ENCODE measurements around the gene PILRB.
A peak's percentile ranks its signal among the peaks of the same experiment; 100 is the strongest.
"Not testable (repeated sequence)": the region's sequence is repeated elsewhere in the genome, so short reads cannot be mapped to it uniquely, and the experiment has no call there.

PILRB gene

DNA sequence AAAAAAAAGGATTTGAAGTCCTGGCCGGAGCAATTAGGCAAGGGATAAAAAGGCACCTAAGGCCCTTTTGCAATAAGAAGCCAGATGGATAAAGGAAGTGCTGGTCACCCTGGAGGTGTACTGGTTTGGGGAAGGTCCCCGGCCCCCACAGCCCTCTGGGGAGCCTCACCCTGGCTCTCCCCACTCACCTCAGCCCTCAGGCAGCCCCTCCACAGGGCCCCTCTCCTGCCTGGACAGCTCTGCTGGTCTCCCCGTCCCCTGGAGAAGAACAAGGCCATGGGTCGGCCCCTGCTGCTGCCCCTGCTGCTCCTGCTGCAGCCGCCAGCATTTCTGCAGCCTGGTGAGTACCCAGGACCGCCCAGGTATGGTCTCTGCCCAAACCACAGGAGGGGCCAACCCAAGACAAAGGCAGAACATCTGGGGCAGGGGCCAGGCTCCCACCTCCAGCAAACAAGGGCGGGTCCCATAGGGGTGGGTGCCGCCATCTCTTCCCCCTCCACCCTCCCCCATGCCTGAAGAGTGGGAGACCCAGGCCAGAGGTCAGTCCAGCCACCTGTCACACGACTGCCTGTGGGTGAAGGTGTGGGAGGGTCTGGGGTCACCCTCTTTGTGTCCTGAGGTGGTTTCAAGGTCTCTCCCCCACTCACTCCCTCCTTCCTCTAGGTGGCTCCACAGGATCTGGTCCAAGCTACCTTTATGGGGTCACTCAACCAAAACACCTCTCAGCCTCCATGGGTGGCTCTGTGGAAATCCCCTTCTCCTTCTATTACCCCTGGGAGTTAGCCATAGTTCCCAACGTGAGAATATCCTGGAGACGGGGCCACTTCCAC is at the start of gene PILRB:
Gene PILRB, plus strand, starts transcription at position 91 of the 830 bp plus-strand sequence. Its CDS starts 186 bp downstream, at position 277.
- DNase-seq (ENCODE audit: low spot score), result no peak

- DNase-seq (ENCODE audit: low spot score), result not testable (repeated sequence)
These were observed 39.6 kb upstream of the PILRB start for GRCh38 chr7:100318329-100318728.

- DNase-seq (ENCODE audit: low spot score), result not testable (repeated sequence)
These were observed 36.3 kb upstream of the PILRB start for GRCh38 chr7:100321648-100322047.

- DNase-seq (ENCODE audit: low spot score), result not testable (repeated sequence)
These were observed 33.7 kb upstream of the PILRB start for GRCh38 chr7:100324194-100324593.

GRCh38 chr7:100325671-100326070 is 32.2 kb upstream of the PILRB start:
- DNase-seq (ENCODE audit: low spot score), result not testable (repeated sequence)

- DNase-seq (ENCODE audit: low spot score), result not testable (repeated sequence)
These were observed 31.0 kb upstream of the PILRB start for GRCh38 chr7:100326914-100327313.

GRCh38 chr7:100335566-100336466 is 22.1 kb upstream of the PILRB start:
- DNase-seq (ENCODE audit: low spot score), result peak; percentile 93

GRCh38 chr7:100338083-100338696 is 19.7 kb upstream of the PILRB start:
- not testable (repeated sequence) for DNase-seq (ENCODE audit: low spot score)

GRCh38 chr7:100341286-100341685 is 16.6 kb upstream of the PILRB start:
- DNase-seq (ENCODE audit: low spot score), result not testable (repeated sequence)

DNA sequence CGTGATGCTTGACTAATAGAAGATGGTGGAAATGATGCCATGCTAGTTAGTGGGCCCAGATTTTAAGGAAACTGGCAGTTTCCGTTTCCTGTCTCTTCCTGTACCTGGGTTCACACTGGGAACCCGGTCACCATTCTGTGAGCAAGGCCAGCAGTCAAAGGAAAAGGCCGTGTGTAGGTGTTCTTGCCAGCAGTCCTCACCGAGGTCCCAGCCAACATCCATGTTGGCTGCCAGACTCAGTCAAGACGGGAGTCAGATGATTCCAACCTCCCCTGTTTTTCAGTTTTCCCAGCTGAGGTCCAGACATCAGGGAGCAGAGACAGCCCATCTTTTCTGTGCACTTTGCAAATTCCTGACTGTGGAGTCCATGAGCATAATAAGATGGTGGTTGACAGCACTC is 15.2 kb upstream of the PILRB start:
- no peak for DNase-seq (ENCODE audit: low spot score)

DNA sequence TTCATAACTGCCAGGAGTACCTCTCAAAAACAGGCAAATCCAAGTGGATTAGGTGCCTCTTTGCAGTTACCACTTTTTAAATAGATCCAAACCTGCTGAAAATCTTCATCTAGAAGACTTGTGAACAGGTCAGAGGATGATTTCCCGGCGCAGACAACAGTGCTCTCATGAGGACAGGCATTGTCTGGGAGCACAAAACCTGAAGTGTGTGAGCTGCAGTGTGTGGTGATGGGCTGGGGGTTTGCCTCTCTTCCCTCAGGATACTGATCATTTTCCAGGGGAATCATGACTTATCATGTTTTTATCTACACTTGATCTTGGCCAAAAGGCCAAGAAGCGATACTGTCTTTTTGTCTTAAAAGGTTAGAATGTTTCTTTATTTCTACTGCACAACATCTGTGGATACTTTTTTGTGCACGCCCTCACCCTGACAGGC is 13.8 kb upstream of the PILRB start:
- not testable (repeated sequence) for DNase-seq (ENCODE audit: low spot score)

DNA sequence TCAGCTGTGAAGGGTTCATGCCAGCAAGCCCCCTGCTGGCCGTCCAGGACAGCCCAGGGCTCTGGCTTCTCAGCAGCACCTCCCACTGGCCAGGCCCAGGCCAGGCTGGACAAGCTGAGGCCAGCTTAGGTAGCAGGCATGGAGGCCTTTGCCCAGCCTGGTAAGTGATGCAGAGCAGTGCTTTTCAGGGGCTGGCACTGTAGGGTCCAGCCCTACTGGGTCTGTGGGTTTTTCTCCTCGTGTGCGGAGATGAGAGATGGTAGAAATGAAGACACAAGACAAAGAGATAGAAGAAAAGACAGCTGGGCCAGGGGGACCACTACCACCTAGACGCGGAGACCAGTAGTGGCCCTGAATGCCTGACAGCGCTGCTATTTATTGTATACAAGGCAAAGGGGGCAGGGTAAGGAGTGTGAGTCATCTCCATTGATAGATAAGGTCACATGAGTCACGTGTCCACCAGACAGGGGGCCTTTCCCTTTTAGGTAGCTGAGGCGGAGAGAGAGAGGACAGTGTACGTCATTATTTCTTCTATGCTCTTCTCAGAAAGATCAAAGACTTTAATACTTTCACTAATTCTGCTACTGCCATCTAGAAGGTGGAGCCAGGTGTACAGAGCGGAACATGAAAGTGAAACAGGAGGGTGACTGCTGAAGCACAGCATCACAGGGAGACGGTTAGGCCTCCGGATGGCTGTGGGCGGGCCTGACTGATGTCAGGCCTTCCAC is 13.2 kb upstream of the PILRB start:
- DNase-seq (ENCODE audit: low spot score), result not testable (repeated sequence)

- not testable (repeated sequence) for DNase-seq (ENCODE audit: low spot score)
These were observed 12.6 kb upstream of the PILRB start for GRCh38 chr7:100345288-100345672.

GRCh38 chr7:100346921-100347320 is 11.0 kb upstream of the PILRB start:
- DNase-seq (ENCODE audit: low spot score), result no peak

GRCh38 chr7:100348805-100349204 is 9.1 kb upstream of the PILRB start:
- no peak for DNase-seq (ENCODE audit: low spot score)

DNA sequence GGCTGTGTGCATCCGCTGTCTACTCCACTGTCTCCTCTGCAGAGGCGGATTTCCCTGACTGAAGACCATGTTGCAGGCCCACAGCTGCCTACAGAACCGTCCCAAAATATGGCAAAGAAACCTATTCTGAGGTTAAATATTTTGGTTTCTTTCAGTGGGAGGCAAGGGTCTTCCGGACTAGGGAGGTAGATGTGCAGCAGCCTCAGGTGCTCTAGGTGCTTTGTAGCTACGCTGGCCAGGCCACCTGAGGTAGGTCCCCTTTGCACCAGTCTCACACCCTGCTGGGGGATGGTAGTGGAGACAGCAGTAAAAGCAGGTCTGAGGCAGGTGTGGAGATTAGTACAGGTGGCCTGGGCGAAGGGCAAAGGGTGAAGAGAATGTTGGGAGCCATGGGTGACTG is 8.2 kb upstream of the PILRB start:
- DNase-seq (ENCODE audit: low spot score), result no peak

- no peak for DNase-seq (ENCODE audit: low spot score)
These were observed 6.3 kb upstream of the PILRB start for GRCh38 chr7:100351657-100352058.

DNA sequence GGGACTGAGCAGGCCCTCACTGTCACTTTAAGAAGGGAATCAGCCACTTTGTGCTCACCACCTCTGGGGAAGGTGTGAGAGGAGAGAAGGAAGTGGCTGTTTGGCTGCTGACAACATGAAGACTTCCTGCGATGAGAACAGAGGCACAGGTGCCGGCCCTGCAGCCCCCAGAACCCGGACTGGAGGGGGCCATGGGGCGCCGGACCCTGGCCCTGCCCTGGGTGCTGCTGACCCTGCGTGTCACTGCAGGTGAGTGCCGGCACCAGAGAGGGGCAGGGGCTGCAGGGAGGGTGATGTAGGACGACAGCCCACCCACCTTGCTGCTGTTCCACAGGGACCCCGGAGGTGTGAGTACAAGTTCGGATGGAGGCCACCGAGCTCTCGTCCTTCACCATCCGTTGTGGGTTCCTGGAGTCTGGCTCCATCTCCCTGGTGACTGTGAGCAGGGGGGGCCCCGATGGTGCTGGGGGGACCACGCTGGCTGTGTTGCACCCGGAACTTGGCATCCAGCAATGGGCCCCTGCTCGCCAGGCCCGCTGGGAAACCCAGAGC is 5.6 kb upstream of the PILRB start:
- DNase-seq (ENCODE audit: low spot score), result not testable (repeated sequence)

- DNase-seq (ENCODE audit: low spot score), result no peak
These were observed 4.8 kb upstream of the PILRB start for GRCh38 chr7:100352984-100353684.

DNA sequence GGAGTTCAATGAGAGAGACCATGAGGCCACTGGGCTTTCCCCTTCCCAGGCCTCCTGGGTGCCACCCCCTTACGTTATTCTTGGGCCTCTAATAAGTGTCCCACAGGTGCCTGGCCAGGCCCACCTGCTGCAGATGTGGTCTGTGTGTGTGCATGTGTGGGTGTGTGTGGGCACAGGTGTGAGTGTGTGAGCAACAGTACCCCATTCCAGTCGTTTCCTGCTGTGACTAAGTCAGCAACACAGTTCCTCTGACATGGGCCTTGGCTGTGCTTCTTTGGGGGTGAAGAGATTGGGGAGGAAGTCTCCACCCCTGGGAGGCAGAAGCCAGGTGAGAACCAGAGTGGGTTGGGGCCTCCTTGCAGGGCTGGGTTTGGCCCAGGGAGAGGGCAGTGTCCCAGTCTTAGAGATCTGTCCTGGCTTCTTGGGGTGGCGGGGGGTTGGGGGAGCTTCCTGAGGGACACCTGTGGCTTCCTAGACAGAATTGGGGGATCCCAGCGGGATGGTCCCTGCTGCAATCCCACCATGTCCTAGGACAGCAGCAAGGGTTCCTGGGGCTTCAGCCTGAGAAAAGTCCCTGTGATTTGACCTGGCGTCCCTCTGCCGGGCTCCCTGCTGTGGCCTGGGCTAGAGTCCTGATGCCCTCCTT is 4.1 kb upstream of the PILRB start:
- DNase-seq (ENCODE audit: low spot score), result no peak
